ENCODE data around the gene BORCS6. TPM values are rescaled to one million over a fixed set of nuclear protein-coding genes. Genes with fewer than 3 reads are reported as not detected.

The BORCS6 gene
- total and polyA plus RNA-seq, 9 of the 15 experiments (the other 6 are each of a cell fraction or from before 2014, with no cell fraction given): 0.01 to 7.4 (median 2.3) TPM

GRCh38 chr17:8138672-8139371 is 51.2 kb downstream of the BORCS6 start (continued):
- TF ChIP-seq, protein P1, sequence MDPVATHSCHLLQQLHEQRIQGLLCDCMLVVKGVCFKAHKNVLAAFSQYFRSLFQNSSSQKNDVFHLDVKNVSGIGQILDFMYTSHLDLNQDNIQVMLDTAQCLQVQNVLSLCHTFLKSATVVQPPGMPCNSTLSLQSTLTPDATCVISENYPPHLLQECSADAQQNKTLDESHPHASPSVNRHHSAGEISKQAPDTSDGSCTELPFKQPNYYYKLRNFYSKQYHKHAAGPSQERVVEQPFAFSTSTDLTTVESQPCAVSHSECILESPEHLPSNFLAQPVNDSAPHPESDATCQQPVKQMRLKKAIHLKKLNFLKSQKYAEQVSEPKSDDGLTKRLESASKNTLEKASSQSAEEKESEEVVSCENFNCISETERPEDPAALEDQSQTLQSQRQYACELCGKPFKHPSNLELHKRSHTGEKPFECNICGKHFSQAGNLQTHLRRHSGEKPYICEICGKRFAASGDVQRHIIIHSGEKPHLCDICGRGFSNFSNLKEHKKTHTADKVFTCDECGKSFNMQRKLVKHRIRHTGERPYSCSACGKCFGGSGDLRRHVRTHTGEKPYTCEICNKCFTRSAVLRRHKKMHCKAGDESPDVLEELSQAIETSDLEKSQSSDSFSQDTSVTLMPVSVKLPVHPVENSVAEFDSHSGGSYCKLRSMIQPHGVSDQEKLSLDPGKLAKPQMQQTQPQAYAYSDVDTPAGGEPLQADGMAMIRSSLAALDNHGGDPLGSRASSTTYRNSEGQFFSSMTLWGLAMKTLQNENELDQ (CRISPR knock-in tag; IDR thresholded peaks at IDR 0.05; ENCODE audit: borderline replicate concordance): 0 out of 2 replicates have a peak, but pooled peaks have one; percentile 11
- TF ChIP-seq NCOA6 (IDR thresholded peaks at IDR 0.05) (no peak), ZNF316 (IDR thresholded peaks at IDR 0.05) (no peak), PCBP1 (IDR thresholded peaks at IDR 0.05; ENCODE audit: low read depth, low read length, poor library complexity, severe bottlenecking) (no peak), MLLT1 (IDR thresholded peaks at IDR 0.05) (no peak), GTF2B (IDR thresholded peaks at IDR 0.05; ENCODE audit: extremely low read depth, insufficient read length) (no peak), ZNF124 (CRISPR knock-in tag; IDR thresholded peaks at IDR 0.05) (no peak), NFYB (IDR thresholded peaks at IDR 0.05; ENCODE audit: extremely low read depth, insufficient read length) (no peak), ZNF165 (CRISPR knock-in tag; IDR thresholded peaks at IDR 0.05; ENCODE audit: borderline replicate concordance) (no peak), ZNF197 (CRISPR knock-in tag; IDR thresholded peaks at IDR 0.05; ENCODE audit: low read depth) (0 out of 2 replicates have a peak, but pooled peaks have one; percentile 60), KHSRP (IDR thresholded peaks at IDR 0.05) (no peak), ZBTB26 (CRISPR knock-in tag; IDR thresholded peaks at IDR 0.05) (no peak), ZNF778 (CRISPR knock-in tag; IDR thresholded peaks at IDR 0.05) (no peak), ZNF398 (CRISPR knock-in tag; IDR thresholded peaks at IDR 0.05) (no peak), PML (IDR thresholded peaks at IDR 0.05; ENCODE audit: low read length) (peak; percentile 48; the same call in 1 of the 2 replicates), ERF (CRISPR knock-in tag; IDR thresholded peaks at IDR 0.05) (peak; percentile 71; the same call in 1 of the 2 replicates)
- TF ChIP-seq, protein P2, sequence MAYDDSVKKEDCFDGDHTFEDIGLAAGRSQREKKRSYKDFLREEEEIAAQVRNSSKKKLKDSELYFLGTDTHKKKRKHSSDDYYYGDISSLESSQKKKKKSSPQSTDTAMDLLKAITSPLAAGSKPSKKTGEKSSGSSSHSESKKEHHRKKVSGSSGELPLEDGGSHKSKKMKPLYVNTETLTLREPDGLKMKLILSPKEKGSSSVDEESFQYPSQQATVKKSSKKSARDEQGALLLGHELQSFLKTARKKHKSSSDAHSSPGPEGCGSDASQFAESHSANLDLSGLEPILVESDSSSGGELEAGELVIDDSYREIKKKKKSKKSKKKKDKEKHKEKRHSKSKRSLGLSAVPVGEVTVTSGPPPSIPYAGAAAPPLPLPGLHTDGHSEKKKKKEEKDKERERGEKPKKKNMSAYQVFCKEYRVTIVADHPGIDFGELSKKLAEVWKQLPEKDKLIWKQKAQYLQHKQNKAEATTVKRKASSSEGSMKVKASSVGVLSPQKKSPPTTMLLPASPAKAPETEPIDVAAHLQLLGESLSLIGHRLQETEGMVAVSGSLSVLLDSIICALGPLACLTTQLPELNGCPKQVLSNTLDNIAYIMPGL (CRISPR knock-in tag; IDR thresholded peaks at IDR 0.05): peak; percentile 95; the same call in 1 of the 2 replicates
